Measurements from ENCODE around the gene CMTM7.

- TF ChIP-seq CTCF (IDR thresholded peaks at IDR 0.05): no peak
- no peak for TF ChIP-seq EZH2 (IDR thresholded peaks at IDR 0.05)
- TF ChIP-seq EZH2phosphoT487 (IDR thresholded peaks at IDR 0.05): no peak
These were observed 92.8 kb downstream of the CMTM7 start for GRCh38 chr3:32484436-32484835.

All from neural progenitor cell (in vitro differentiated cells).